Retina (tissue), 1 donor: ENCODE results near the gene GSTM4.
"Not testable (repeated sequence)": the region's sequence is repeated elsewhere in the genome, so short reads cannot be mapped to it uniquely, and the experiment has no call there.

Source experiments
- DNase-seq: peaks from one replicate; pipeline ENCODE4 v3.0.0-alpha.2; 2016

GSTM4 gene

DNA sequence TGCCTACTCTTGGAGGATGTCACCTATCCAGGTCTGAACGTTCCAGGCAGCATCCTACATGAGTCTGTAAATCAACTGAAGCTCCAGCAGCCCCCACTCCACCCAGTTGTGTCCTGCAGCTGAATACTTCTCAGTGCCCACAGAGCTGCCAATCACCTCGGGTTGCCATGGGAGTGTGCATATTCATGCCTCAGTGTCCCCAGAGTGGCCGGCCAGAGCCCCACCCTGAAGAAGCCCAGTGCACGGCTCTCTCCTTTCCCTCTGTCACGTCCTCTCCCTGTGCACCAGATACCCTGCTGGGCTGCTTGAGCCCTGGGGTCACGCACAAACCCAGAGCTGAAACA lies 16.1 kb upstream of the GSTM4 start:
- DNase-seq: no peak

GRCh38 chr1:109640285-109640865 lies 15.5 kb upstream of the GSTM4 start:
- peak; percentile 77 for DNase-seq

DNA sequence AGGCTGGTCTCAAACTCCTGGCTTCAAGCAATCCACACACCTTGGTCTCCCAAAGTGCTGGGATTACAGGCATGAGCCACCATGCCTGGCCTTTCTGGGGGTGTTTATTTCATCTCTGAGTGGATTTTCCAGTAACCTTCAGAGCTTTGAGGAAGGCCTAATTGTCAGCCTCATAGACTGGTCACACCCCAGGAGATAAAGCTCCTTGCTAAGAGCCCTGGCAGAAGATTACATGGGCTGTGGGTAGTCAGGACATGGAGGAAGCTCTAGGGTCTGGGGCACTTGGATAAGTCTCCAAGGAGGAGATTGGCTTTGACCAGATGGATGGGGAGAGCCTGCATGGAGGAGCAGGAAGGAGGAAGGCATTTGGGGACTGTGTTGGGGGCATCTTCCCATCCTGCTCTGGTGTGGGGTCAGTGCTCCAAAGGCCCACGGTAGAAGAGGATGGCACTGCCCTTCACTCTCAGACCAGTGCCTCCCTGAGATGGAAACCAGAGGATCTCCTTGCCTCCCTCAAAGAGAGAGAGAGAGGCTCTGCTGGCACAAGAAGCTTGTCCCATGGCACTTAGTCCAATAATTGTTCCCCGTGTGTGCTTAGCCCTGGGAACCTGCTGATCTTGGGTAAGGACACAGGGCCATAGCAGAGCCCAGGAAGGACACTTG lies 14.7 kb upstream of the GSTM4 start:
- no peak for DNase-seq

GRCh38 chr1:109641861-109642260 lies 14.0 kb upstream of the GSTM4 start:
- no peak for DNase-seq

DNA sequence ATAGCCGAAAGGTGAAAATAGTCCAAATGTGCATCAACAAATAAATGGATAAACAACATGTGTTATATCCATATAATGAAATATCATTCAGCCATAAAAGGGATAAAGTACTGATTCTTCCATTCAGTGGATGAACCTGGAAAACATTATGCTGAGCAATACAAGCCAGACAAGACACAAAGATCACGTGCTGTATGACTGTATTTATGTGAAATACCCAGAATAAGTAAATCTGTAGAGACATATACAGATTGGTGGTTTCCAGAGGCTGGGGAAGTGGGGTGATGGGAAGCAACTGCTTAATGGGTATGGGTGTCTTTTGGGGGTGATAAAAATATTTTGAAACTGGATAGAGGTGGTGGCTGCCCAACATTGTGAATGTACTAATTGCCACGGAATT lies 13.3 kb upstream of the GSTM4 start:
- no peak for DNase-seq

DNA sequence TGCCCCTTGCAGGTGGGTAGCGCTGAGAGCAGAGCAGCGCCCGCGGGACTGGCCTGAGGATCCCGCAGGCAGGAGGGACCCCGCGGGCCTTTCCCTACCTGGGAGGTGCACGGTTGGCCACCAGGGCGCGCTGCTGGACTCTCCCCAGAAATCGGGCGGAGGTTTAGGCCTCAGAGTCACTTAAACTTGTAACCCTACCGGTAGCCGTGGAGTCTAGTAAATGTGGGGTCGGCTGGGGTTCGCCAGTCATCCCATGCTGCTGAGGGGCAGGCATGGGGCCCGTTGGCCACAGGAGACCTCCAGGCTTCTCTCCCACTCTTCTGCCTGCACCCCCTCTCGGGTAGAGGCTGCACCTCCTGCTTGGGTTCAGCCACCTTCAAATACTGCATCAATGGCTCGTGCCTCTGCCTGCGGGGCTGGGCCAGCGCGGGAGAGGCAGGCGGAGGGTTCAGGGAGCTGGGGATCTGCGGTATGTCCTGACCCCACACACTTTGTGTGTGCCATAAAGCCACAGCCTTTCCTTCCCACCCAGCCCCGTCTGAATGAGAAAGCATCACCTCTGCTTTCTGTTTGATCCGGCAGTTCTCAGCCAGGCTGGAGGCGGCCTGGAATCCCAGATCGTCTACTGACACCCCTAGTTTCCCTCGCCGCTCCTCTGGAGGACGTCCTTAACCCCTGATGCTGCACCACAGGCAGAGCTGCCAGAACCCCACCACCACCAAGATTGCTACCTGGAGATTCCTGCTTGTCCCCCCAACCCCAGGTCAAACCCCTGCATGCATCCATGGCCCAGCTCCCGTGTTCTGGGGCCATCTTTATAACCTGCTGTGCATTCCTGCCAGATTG lies 12.3 kb upstream of the GSTM4 start:
- peak; percentile 82 for DNase-seq

DNA sequence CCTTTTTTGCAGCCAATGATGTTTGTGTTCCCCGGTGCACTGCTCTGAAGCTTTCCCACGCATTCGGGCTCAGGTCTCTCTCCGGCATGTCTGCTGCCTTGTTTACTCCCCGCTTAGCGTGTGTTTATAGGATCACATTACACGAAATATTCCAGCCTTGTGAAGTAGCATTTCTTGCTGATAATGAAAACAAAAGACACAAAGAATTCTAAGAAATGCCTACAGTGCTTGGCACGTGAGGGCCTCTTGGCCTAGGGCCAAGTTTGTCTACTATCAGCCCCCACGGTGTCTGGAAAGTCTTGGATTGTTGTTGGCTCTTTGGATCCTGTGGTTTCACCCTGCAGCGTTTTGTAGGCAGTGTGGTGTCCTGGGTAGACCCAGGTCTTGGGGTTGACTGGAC lies 11.2 kb upstream of the GSTM4 start:
- no peak for DNase-seq

DNA sequence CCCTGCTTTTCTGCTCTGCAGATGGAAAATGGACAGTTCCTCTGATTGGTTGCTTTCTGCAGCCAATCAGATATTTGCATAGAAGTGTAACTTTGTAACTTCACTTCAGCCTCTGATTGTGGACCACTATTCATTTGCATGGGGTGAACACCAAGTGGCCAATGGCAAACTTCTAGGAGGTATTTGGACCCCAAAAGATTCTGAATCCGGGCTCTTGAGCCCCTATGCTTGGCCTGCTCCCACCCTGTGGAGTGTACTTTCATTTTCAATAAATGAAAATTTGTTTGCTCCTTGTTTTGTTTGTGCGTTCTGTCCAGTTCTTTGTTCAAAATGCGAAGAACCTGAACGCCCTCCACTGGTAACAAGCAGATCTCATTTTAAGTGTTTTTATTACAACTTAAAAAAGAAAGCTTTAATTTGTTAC lies 6.4 kb upstream of the GSTM4 start:
- DNase-seq: no peak

GRCh38 chr1:109650609-109651008 lies 5.3 kb upstream of the GSTM4 start:
- no peak for DNase-seq

DNA sequence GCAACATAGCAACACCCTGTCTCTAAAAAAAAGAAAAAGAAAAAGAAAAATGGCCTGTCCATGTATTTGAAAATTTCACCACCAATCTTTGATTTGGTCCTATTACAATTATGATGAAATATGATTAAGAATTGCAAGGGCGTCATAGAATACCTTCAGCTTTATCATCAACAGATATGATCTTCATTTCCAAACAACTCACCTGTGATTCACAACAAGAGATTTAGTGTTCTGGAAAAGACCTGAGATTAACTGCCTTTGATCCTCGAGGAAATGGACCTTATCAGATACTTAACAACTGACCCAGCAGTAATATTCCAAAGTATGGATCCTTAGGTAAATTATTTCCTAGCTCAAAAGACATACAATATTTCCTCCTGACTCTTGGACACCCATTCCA lies 3.5 kb upstream of the GSTM4 start:
- DNase-seq: no peak

- DNase-seq: no peak
Measured at GRCh38 chr1:109653306-109653705, 2.6 kb upstream of the GSTM4 start.

DNA sequence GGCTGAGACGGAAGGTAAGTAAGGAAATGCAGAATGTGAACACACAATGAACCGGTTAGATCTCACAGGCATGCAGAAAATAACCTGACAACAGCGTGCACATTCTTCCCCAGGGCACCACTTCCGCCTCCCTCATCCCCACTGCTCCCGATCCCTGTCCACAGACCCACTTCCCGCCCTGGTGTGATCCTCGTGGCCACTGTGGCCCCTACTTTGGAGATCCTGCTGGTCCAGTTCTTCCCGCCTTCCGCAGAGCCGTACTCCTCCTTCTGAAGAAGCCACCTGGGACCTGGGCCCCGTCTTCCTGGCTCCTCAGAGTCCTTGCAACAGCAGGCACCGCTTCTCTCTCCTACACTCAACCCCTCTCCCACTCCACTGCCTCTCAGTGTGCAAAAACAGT lies 1.4 kb upstream of the GSTM4 start:
- no peak for DNase-seq

DNA sequence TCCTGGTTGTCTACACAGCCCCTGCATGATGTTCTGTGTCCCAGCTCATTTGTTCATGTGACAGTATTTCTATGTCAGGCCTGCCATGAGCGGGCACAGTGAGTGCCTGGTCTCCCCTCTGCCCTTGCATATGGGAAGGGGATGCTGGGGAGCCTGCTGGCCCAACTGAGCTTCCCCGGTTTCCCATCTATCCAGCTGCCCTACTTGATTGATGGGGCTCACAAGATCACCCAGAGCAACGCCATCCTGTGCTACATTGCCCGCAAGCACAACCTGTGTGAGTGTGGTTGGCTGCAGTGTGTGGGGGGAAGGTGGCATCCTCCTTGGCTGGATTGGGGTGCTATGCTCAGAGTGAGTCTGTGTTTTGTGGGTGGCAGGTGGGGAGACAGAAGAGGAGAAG lies 1.5 kb downstream of the GSTM4 start:
- DNase-seq: no peak

- no peak for DNase-seq
Measured at GRCh38 chr1:109657970-109658369, 2.1 kb downstream of the GSTM4 start.

GRCh38 chr1:109658533-109659042 lies 2.7 kb downstream of the GSTM4 start:
- no peak for DNase-seq

DNA sequence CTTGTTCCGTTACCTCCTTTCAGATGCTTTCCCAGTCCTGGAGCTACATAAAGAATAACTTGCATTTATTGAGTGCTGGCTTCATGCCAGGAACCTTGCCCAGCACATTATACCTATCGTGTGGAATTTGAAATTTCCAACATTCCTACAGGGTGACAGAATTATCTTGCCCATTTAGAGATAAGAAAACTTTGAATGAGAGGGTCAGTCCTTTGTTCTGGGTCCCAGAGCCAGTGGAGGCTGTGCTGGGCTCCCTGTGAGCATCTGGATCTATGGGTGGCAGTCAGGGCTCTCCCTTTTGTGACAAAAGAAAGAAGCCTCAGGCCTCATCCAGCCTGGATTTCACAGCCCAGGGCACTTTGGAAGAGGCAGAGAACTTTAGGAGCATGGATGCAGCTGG lies 3.2 kb downstream of the GSTM4 start:
- no peak for DNase-seq

GRCh38 chr1:109659997-109660690 lies 4.2 kb downstream of the GSTM4 start:
- no peak for DNase-seq

GRCh38 chr1:109660691-109661026 lies 4.8 kb downstream of the GSTM4 start:
- not testable (repeated sequence) for DNase-seq

- DNase-seq: no peak
Measured at GRCh38 chr1:109661391-109661790, 5.5 kb downstream of the GSTM4 start.

GRCh38 chr1:109664671-109665070 lies 8.8 kb downstream of the GSTM4 start:
- no peak for DNase-seq

- peak; percentile 89 for DNase-seq
Measured at GRCh38 chr1:109667452-109668122, 11.7 kb downstream of the GSTM4 start, which contains the start of gene GSTM2. TSS of gene GSTM2 (plus strand) at chr1:109668057. CDS start at chr1:109668116, 59 bp downstream.

DNA sequence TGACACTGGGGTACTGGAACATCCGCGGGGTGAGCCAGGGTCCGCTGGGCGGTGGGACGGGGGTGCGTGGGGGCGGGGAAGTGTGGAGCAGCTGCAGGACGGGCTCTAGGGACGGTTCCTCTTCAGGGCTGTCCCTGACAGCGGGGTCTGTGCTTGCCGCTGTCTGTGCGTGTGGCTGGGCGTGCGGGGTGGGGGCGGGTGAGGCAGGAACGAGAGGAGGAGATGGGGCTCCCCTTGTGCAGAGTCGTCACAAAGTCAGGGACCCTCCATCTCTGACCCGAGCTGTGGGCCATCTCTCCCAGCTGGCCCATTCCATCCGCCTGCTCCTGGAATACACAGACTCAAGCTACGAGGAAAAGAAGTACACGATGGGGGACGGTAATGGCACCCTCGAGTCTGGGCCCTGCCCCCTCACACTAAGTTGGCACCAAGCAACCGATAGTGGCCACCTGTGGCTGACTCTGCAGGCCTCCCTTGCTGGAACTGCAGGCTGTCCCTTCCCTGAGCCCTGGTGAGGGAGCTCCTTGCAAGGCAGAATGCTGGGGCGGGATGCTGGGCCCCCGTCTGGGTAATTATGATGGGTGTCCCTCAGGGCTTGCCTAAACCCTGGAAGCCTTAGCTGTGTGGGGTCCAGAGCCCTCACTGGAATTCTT lies 12.3 kb downstream of the GSTM4 start:
- peak; percentile 35 for DNase-seq
